PFSK-1 (cell line): ENCODE data around the gene PAX4.

Source experiments
- FOXP2 ChIP-seq: optimal IDR thresholded peaks from 2 replicates; pipeline ENCODE3; 2011; ENCODE audit warnings: borderline replicate concordance, control low read depth, inconsistent platforms; ENCODE audit not compliant: insufficient read depth; ENCODE audit errors: extremely low read length, extremely low read depth
- POLR2AphosphoS5 ChIP-seq: IDR thresholded peaks from 2 replicates; pipeline ENCODE4 v1.6.1; 2012; ENCODE audit warnings: low read depth, mild to moderate bottlenecking, control low read depth, low read length, moderate library complexity
- REST ChIP-seq, 2 experiments: IDR thresholded peaks; 2 replicates each; pipeline versions ENCODE4 v1.6.1 to v1.8.0; 2011 to 2012; ENCODE audit warnings: low read depth in 2 of 2, low read length in 2 of 2, control low read depth in 1 of 2, inconsistent platforms in 1 of 2, mild to moderate bottlenecking in 1 of 2, moderate library complexity in 1 of 2; ENCODE audit not compliant: insufficient read depth in 1 of 2
- SIN3A ChIP-seq: IDR thresholded peaks from 2 replicates; pipeline ENCODE4 v1.6.1; 2012; ENCODE audit warnings: mild to moderate bottlenecking, low read length, moderate library complexity, borderline replicate concordance; ENCODE audit not compliant: insufficient read depth
- TAF1 ChIP-seq: IDR thresholded peaks from 2 replicates; pipeline ENCODE4 v1.6.1; 2012; ENCODE audit warnings: low read length, control low read depth, borderline replicate concordance; ENCODE audit not compliant: insufficient read depth

Gene PAX4

GRCh38 chr7:127620406-127621233, 2.7 kb upstream of the PAX4 start:
- TF ChIP-seq SIN3A: no peak

DNA sequence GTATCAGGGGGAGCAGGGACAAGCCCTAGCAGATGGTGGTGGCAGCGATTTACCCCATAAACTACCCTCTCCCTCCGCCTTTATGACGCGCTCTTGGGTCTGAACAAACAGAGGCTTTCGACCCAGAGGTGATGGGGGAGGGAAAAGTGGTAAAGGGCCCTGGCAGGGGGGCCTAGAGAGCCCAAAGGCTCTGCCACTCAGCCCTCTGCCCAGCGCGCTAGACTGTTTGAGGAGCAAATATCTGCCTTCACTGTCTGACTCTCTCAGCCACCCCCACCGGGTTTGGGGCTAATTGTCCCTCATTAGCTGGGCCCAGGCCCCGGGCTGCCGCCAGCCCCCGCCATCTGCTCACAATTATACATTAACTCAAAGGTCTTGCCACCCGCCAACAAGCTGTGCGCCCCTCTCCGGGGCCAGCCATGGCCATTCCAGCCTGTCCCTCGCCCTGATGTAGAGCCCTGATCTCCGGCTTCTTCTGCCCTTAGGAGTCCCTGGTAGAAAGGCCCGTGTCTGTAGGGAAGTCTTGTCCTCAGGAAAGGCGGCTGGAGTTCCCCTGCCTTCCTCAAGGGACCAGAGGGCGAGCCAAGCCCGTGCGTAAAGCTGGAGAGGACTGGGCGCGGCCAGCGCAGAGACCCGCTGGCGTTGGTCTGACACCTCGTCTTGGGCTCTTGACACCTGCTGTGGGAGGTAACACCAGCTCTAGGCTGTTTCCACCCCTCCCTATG, 1.9 kb upstream of the PAX4 start:
- TF ChIP-seq TAF1 (no peak), POLR2AphosphoS5 (no peak), SIN3A (no peak), FOXP2 (no peak), REST (IDR thresholded peaks at IDR 0.05; ENCODE audit: insufficient read depth in 1 of 2, low read depth in 2 of 2, low read length in 2 of 2) (no peak)

DNA sequence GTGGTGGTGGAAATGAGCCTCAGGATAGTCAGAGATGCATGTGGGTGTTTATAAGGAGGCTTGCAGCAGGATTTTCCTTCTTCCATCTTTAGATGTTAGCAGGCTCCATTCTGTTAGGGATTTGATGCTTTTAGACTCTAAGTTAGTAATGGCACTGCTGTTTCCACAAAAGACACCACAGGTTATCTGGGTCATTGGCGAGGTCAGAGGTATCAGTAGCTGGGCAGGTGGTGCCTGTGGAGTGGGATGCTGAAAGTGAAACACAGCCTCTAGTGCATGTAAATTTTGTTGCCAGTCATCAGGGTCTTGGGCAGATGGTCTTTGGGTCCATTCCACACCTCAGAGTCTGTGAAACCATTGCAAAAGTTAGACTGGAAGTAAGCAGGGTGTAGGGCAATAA, 833 bp upstream of the PAX4 start:
- TF ChIP-seq REST (IDR thresholded peaks at IDR 0.05; ENCODE audit: insufficient read depth in 1 of 2, low read depth in 2 of 2, low read length in 2 of 2): no peak
- TF ChIP-seq POLR2AphosphoS5: no peak
- TF ChIP-seq FOXP2: no peak
- no peak for TF ChIP-seq TAF1
- TF ChIP-seq SIN3A: no peak

GRCh38 chr7:127616724-127617123, 1.2 kb downstream of the PAX4 start:
- TF ChIP-seq POLR2AphosphoS5: no peak

DNA sequence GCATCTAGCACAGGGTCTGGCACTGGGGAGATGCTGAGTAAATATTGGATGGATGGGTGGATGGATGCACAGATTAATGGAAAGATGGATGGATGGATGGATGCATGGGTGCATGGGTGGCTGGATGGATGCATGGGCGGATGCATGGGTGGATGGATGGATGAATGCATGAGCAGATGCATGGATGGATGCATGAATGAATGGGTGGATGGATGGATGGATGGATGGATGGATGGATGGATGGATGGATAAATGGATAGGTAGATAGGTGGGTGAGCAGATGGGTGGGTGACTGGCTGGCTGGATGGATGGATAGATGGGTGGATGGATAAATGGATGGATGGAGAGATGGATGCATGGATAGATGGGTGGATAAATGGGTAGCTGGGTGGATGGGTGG, 5.7 kb downstream of the PAX4 start:
- TF ChIP-seq TAF1 (no peak), POLR2AphosphoS5 (no peak), FOXP2 (no peak), SIN3A (no peak), REST (IDR thresholded peaks at IDR 0.05; ENCODE audit: insufficient read depth in 1 of 2, low read depth in 2 of 2, low read length in 2 of 2) (no peak)

DNA sequence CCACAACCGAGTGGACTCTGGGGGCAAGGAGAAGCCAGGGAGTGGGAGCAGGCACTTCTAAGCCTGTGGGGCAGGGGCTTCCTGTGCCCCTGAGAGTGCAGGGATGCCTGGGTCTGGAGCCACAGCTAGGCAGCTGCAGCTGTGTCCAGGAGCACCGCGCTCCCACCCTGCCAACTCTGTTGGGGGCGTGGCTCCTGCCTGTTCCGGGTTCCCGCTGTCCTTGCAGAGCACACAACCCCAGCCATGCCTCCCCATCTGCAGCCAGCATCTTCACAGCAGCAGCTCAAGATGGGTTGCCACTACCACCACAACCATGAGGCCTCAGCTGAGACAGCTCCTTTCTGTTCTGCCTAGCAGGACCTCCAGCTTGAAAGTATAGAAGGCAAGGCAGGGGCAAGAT, 8.6 kb downstream of the PAX4 start:
- no peak for TF ChIP-seq TAF1
- no peak for TF ChIP-seq SIN3A
- no peak for TF ChIP-seq POLR2AphosphoS5
- no peak for TF ChIP-seq REST (IDR thresholded peaks at IDR 0.05; ENCODE audit: insufficient read depth in 1 of 2, low read depth in 2 of 2, low read length in 2 of 2)
- no peak for TF ChIP-seq FOXP2
